GM12878 (cell line): Measurements from ENCODE around the gene RCN1. TPM values are rescaled to one million over a fixed set of nuclear protein-coding genes. Genes with fewer than 3 reads are reported as not detected.

Experiments used
- ATAC-seq: fragments of 200-7000 bp; cut with Tn5 transposase; 3 replicates; pipeline ENCODE4 v1.9.1; 2020; ENCODE audit warnings: mild to moderate bottlenecking, moderate library complexity
- BruUV-seq: library from RNA; stranded (reverse); fragments of 400-500 nt; replicated peaks from 2 replicates; lab custom pipeline; 2021; lab: Mats Ljungman, UMichigan
- CTCF ChIA-PET: fragments of 300-600 bp; sonication (Branson Sonifier 250); formaldehyde crosslinking; extraction: SDS; loops from one replicate; lab custom pipeline; 2021; ENCODE audit warnings: inconsistent platforms; lab: Yijun Ruan, JAX
- POLR2A ChIA-PET: fragments of 350-600 bp; formaldehyde crosslinking; extraction: SDS; loops from one replicate; lab custom pipeline; 2021; ENCODE audit warnings: inconsistent platforms; lab: Charles Lee
- RAD21 ChIA-PET: fragments of 300-600 bp; sonication (Branson Sonifier 250); formaldehyde crosslinking; loops from one replicate; lab custom pipeline; 2023; ENCODE audit warnings: antibody characterized with exemption; ENCODE audit not compliant: unreplicated experiment; lab: Charles Lee
- SMC1A ChIA-PET: fragments of 300-600 bp; sonication (Branson Sonifier 250); formaldehyde crosslinking; loops from one replicate; lab custom pipeline; 2023; ENCODE audit not compliant: unreplicated experiment, uncharacterized antibody; lab: Charles Lee
- DNase-seq: peaks from one replicate; pipeline ENCODE4 v3.0.0-alpha.2; 2011; ENCODE audit warnings: low read depth, low spot score
- FAIRE-seq: peaks from 3 replicates; lab custom pipeline; 2011; peaks lifted over from hg19 to GRCh38; lab: Jason Lieb, UNC
- H2AFZ ChIP-seq: 2 replicates; pipeline ENCODE4 v1.6.0; 2011; ENCODE audit warnings: low read depth, low read length, control low read depth; ENCODE audit not compliant: control insufficient read depth
- H3K27ac ChIP-seq: 2 replicates; pipeline ENCODE4 v1.5.1; 2011; ENCODE audit warnings: control low read depth; ENCODE audit not compliant: control insufficient read depth, insufficient read depth
- H3K27me3 ChIP-seq, 2 experiments: replicated peaks in 1 of 2; 2 replicates each; pipeline versions ENCODE4 v1.6.0 to v1.6.1; 2011; ENCODE audit warnings: low read length in 1 of 2; ENCODE audit not compliant: control insufficient read depth in 2 of 2, insufficient read depth in 2 of 2
- H3K36me3 ChIP-seq, 2 experiments: 2 replicates each; pipeline ENCODE4 v1.5.1; 2011; ENCODE audit warnings: low read length in 1 of 2; ENCODE audit not compliant: control insufficient read depth in 2 of 2, insufficient read depth in 2 of 2
- H3K4me1 ChIP-seq: 2 replicates; pipeline ENCODE4 v1.6.1; 2011; ENCODE audit warnings: mild to moderate bottlenecking, low read length, moderate library complexity, mixed read lengths; ENCODE audit not compliant: control insufficient read depth, insufficient read depth
- H3K4me2 ChIP-seq: 2 replicates; pipeline ENCODE4 v1.6.0; 2011; ENCODE audit warnings: control low read depth; ENCODE audit not compliant: control insufficient read depth, insufficient read depth
- H3K4me3 ChIP-seq: fragments of 200-600 bp; sonication (generic); 2 replicates; pipeline ENCODE4 v1.5.1; 2016
- H3K79me2 ChIP-seq: 2 replicates; pipeline ENCODE4 v1.6.0; 2011; ENCODE audit warnings: low read length; ENCODE audit not compliant: control insufficient read depth, insufficient read depth
- H3K9ac ChIP-seq: 2 replicates; pipeline ENCODE4 v1.8.0; 2011; ENCODE audit warnings: low read length, control low read depth, mixed read lengths; ENCODE audit not compliant: control insufficient read depth, insufficient read depth
- H3K9me3 ChIP-seq: replicated peaks from 3 replicates; pipeline ENCODE4 v1.5.1; 2011; ENCODE audit warnings: mild to moderate bottlenecking, low read length; ENCODE audit not compliant: control insufficient read depth, insufficient read depth
- H4K20me1 ChIP-seq: 2 replicates; pipeline ENCODE4 v1.6.0; 2011; ENCODE audit not compliant: control insufficient read depth, insufficient read depth
- BCLAF1 ChIP-seq: fragments of 450-650 bp; IDR thresholded peaks from 2 replicates; pipeline ENCODE4 v1.6.1; 2017; ENCODE audit warnings: antibody characterized with exemption, mild to moderate bottlenecking, moderate library complexity
- ELK1 ChIP-seq: IDR thresholded peaks from 2 replicates; pipeline ENCODE4 v1.6.1; 2012; ENCODE audit warnings: low read depth, low read length, improper control_type of control experiment
- FOS ChIP-seq: IDR thresholded peaks from 3 replicates; pipeline ENCODE4 v1.6.1; 2011; ENCODE audit warnings: borderline replicate concordance; ENCODE audit not compliant: insufficient read length; ENCODE audit errors: extremely low read depth
- FOXM1 ChIP-seq: IDR thresholded peaks from 2 replicates; pipeline ENCODE4 v1.6.1; 2012; ENCODE audit warnings: low read depth, mild to moderate bottlenecking, inconsistent platforms, low read length, moderate library complexity
- HDAC6 ChIP-seq: fragments of 200-600 bp; sonication (generic); IDR thresholded peaks from one replicate; pipeline ENCODE4 v1.8.0; 2017; ENCODE audit warnings: antibody characterized with exemption; ENCODE audit not compliant: unreplicated experiment
- SIX5 ChIP-seq: IDR thresholded peaks from 2 replicates; pipeline ENCODE4 v1.6.1; 2011; ENCODE audit warnings: mild to moderate bottlenecking, low read depth, low read length, moderate library complexity; ENCODE audit not compliant: severe bottlenecking
- USF2 ChIP-seq: IDR thresholded peaks from 2 replicates; pipeline ENCODE4 v1.6.1; 2011; ENCODE audit warnings: low read depth, low read length, improper control_type of control experiment, borderline replicate concordance
- YY1 ChIP-seq: IDR thresholded peaks from 2 replicates; pipeline ENCODE4 v1.6.1; 2011; ENCODE audit warnings: low read depth, mild to moderate bottlenecking, low read length
- ZBTB4 ChIP-seq: fragments of 450-650 bp; formaldehyde crosslinking; IDR thresholded peaks from 2 replicates; pipeline ENCODE4 v1.4.0; 2022; ENCODE audit warnings: mild to moderate bottlenecking, moderate library complexity
- WGBS: methylation state at CpG from one replicate; pipeline ENCODE4 v1.1.6; 2016; ENCODE audit warnings: low lambda C conversion rate; ENCODE audit not compliant: insufficient replicate concordance, insufficient coverage; ENCODE audit errors: missing lambda C conversion rate; 5-methylcytosine and 5-hydroxymethylcytosine counted together
- in situ Hi-C: fragments of 300-500 bp; cut with MboI; formaldehyde crosslinking; loops from 9 replicates; pipeline ENCODE4 v1.14.3; 2018; ENCODE audit warnings: mixed read lengths
- intact Hi-C: fragments of 100-400 bp; cut with micrococcal nuclease; formaldehyde crosslinking; loops from one replicate; pipeline ENCODE4 v1.14.2; 2022; ENCODE audit not compliant: unreplicated experiment
- polyA plus RNA-seq, 11 experiments: library from polyadenylated mRNA; depleted of rRNA in 4 of 11; unstranded in 6 of 11; stranded (reverse) in 5 of 11; fragments of >200 nt; fragmentation: Nextera tagmentation in 4 of 11; fragmentation: Illumina TruSeq in 1 of 11; extraction: Ambion mirVana in 4 of 11; extraction: Trizol in 1 of 11; gene quantifications; 1 replicate in 1 of 11; 2 replicates in 10 of 11; pipeline versions ENCODE4 v1.2.1 to v1.2.3, GENCODE V29; 2011 to 2016; ENCODE audit warnings: inconsistent platforms in 2 of 11, missing spikeins in 2 of 11, low read depth in 1 of 11
- total RNA-seq, 4 experiments: library from RNA; depleted of rRNA in 3 of 4; stranded (reverse); fragments of >200 nt in 3 of 4; fragmentation: Illumina TruSeq in 1 of 4; extraction: Trizol in 1 of 4; gene quantifications; 2 replicates each; pipeline versions ENCODE4 v1.2.1 to v1.2.3, GENCODE V29; 2013 to 2021

Gene RCN1
- total and polyA plus RNA-seq, 10 of the 15 experiments (the other 5 are each of a cell fraction or from before 2014, with no cell fraction given), result 17.6 to 76.7 (median 56.4) TPM

GRCh38 chr11:32145282-32145681 lies 54.4 kb downstream of the RCN1 start (continued):
- TF ChIP-seq BCLAF1 (no peak), FOXM1 (no peak), ELK1 (no peak)
- TF ChIP-seq, all 136 proteins: peak for 0

- SMC1A ChIA-PET, result interaction anchor here (2.6 kb wide), 1 partner anchor 41 kb away, joined by 7 read pairs; no protein-coding TSS in a partner anchor
- Histone ChIP-seq H3K4me3 (no peak overlapping the region), H3K9me3 (peaks cover 5% of the 10 kb centered on the region; the same call in 2 of the 3 replicates), H2AFZ (no peak overlapping the region), H3K9ac (no peak overlapping the region), H4K20me1 (no peaks in the 10 kb centered on the region), H3K4me1 (peaks cover 2% of the 10 kb centered on the region; the same call in 1 of the 2 replicates), H3K36me3 (no peaks in the 10 kb centered on the region), H3K4me2 (no peak overlapping the region), H3K27me3 (no peaks in the 10 kb centered on the region), H3K79me2 (no peaks in the 10 kb centered on the region), H3K27ac (no peak overlapping the region)
- CTCF ChIA-PET, result interaction anchor here (0.6 to 2.9 kb wide), 2 partner anchors 27 to 45 kb away, joined by 3 to 12 read pairs; no protein-coding TSS in a partner anchor
- FAIRE-seq (no peak), ATAC-seq (no peak), DNase-seq (no peak)
- RAD21 ChIA-PET, result interaction anchor here (0.8 kb wide), 1 partner anchor 16 kb away, joined by 3 read pairs; no protein-coding TSS in a partner anchor
- no TSS peak for BruUV-seq
- in situ Hi-C loops, result no loop called here
- 19% methylated on average over 4 of the region's 4 CpGs for WGBS
- POLR2A ChIA-PET, result no interaction called here
- intact Hi-C loops, result no loop called here
- TF ChIP-seq ZBTB4 (CRISPR knock-in tag), result no peak
- TF ChIP-seq YY1, result no peak
- TF ChIP-seq USF2, result no peak
- no peak for TF ChIP-seq FOS
- TF ChIP-seq HDAC6, result no peak
- TF ChIP-seq SIX5, result no peak
Observed at GRCh38 chr11:32148895-32149294, 58.0 kb downstream of the RCN1 start.
